ENCODE data around the gene RUFY1. TPM values are rescaled to one million over a fixed set of nuclear protein-coding genes. Genes with fewer than 3 reads are reported as not detected.

Gene RUFY1
- polyA plus RNA-seq, 1 donor from 2014 or later, result 31.3 TPM

GRCh38 chr5:179572386-179572785 lies 22.0 kb downstream of the RUFY1 start:
- Histone ChIP-seq H4K20me1 (ENCODE audit: insufficient read depth) (no peaks in the 10 kb centered on the region), H3K9ac (ENCODE audit: low read length) (no peak overlapping the region), H2AFZ (ENCODE audit: low read depth, low read length) (no peak overlapping the region), H3K79me2 (replicated peaks; ENCODE audit: insufficient read depth, low read length) (no peaks in the 10 kb centered on the region), H3K4me2 (ENCODE audit: low read length) (no peak overlapping the region), H3K27ac (ENCODE audit: low read length) (no peak overlapping the region), H3K9me2 (ENCODE audit: insufficient read depth, low read length) (no peaks in the 10 kb centered on the region), H3K27me3 (ENCODE audit: insufficient read depth, low read depth, low read length) (no peaks in the 10 kb centered on the region), H3K36me3 (ENCODE audit: insufficient read depth, low read length) (peaks cover 6% of the 10 kb centered on the region), H3K9me3 (ENCODE audit: low read length) (no peaks in the 10 kb centered on the region), H3F3A (ENCODE audit: insufficient read depth, low read length, poor library complexity, severe bottlenecking) (no peaks in the 10 kb centered on the region), H3K4me3 (ENCODE audit: low read length) (no peak overlapping the region)
- TF ChIP-seq MXI1 (conservative IDR thresholded peaks at IDR 0.05; ENCODE audit: poor library complexity, severe bottlenecking) (no peak), POLR2AphosphoS5 (IDR thresholded peaks at IDR 0.05) (no peak), SMC3 (conservative IDR thresholded peaks at IDR 0.05; ENCODE audit: poor library complexity) (no peak), EZH2 (IDR thresholded peaks at IDR 0.05; ENCODE audit: borderline replicate concordance, insufficient read depth, low read length, poor library complexity, severe bottlenecking) (no peak), TAF1 (IDR thresholded peaks at IDR 0.05; ENCODE audit: low read depth) (no peak), EP300 (conservative IDR thresholded peaks at IDR 0.05; ENCODE audit: poor library complexity, severe bottlenecking) (no peak), RAD21 (conservative IDR thresholded peaks at IDR 0.05) (no peak)
- TF ChIP-seq, protein P1, sequence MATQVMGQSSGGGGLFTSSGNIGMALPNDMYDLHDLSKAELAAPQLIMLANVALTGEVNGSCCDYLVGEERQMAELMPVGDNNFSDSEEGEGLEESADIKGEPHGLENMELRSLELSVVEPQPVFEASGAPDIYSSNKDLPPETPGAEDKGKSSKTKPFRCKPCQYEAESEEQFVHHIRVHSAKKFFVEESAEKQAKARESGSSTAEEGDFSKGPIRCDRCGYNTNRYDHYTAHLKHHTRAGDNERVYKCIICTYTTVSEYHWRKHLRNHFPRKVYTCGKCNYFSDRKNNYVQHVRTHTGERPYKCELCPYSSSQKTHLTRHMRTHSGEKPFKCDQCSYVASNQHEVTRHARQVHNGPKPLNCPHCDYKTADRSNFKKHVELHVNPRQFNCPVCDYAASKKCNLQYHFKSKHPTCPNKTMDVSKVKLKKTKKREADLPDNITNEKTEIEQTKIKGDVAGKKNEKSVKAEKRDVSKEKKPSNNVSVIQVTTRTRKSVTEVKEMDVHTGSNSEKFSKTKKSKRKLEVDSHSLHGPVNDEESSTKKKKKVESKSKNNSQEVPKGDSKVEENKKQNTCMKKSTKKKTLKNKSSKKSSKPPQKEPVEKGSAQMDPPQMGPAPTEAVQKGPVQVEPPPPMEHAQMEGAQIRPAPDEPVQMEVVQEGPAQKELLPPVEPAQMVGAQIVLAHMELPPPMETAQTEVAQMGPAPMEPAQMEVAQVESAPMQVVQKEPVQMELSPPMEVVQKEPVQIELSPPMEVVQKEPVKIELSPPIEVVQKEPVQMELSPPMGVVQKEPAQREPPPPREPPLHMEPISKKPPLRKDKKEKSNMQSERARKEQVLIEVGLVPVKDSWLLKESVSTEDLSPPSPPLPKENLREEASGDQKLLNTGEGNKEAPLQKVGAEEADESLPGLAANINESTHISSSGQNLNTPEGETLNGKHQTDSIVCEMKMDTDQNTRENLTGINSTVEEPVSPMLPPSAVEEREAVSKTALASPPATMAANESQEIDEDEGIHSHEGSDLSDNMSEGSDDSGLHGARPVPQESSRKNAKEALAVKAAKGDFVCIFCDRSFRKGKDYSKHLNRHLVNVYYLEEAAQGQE (IDR thresholded peaks at IDR 0.05; ENCODE audit: borderline replicate concordance), result no peak
- TF ChIP-seq, protein P2, sequence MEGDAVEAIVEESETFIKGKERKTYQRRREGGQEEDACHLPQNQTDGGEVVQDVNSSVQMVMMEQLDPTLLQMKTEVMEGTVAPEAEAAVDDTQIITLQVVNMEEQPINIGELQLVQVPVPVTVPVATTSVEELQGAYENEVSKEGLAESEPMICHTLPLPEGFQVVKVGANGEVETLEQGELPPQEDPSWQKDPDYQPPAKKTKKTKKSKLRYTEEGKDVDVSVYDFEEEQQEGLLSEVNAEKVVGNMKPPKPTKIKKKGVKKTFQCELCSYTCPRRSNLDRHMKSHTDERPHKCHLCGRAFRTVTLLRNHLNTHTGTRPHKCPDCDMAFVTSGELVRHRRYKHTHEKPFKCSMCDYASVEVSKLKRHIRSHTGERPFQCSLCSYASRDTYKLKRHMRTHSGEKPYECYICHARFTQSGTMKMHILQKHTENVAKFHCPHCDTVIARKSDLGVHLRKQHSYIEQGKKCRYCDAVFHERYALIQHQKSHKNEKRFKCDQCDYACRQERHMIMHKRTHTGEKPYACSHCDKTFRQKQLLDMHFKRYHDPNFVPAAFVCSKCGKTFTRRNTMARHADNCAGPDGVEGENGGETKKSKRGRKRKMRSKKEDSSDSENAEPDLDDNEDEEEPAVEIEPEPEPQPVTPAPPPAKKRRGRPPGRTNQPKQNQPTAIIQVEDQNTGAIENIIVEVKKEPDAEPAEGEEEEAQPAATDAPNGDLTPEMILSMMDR (IDR thresholded peaks at IDR 0.05; ENCODE audit: poor library complexity, severe bottlenecking), result no peak

- TF ChIP-seq EZH2 (IDR thresholded peaks at IDR 0.05; ENCODE audit: borderline replicate concordance, insufficient read depth, low read length, poor library complexity, severe bottlenecking), result no peak
- TF ChIP-seq EP300 (conservative IDR thresholded peaks at IDR 0.05; ENCODE audit: poor library complexity, severe bottlenecking), result no peak
- TF ChIP-seq TAF1 (IDR thresholded peaks at IDR 0.05; ENCODE audit: low read depth), result no peak
- no peak for TF ChIP-seq POLR2AphosphoS5 (IDR thresholded peaks at IDR 0.05)
- TF ChIP-seq RAD21 (conservative IDR thresholded peaks at IDR 0.05), result no peak
- no peak for TF ChIP-seq SMC3 (conservative IDR thresholded peaks at IDR 0.05; ENCODE audit: poor library complexity)
- no peak for TF ChIP-seq MXI1 (conservative IDR thresholded peaks at IDR 0.05; ENCODE audit: poor library complexity, severe bottlenecking)
- TF ChIP-seq, protein P1 (IDR thresholded peaks at IDR 0.05; ENCODE audit: borderline replicate concordance), result no peak
- TF ChIP-seq, protein P2 (IDR thresholded peaks at IDR 0.05; ENCODE audit: poor library complexity, severe bottlenecking), result no peak
- Histone ChIP-seq H3K36me3 (ENCODE audit: insufficient read depth, low read length) (no peaks in the 10 kb centered on the region), H3F3A (ENCODE audit: insufficient read depth, low read length, poor library complexity, severe bottlenecking) (no peaks in the 10 kb centered on the region), H3K27ac (ENCODE audit: low read length) (no peak overlapping the region), H3K9me2 (ENCODE audit: insufficient read depth, low read length) (no peaks in the 10 kb centered on the region), H3K4me2 (ENCODE audit: low read length) (no peak overlapping the region), H4K20me1 (ENCODE audit: insufficient read depth) (no peaks in the 10 kb centered on the region), H3K9me3 (ENCODE audit: low read length) (no peaks in the 10 kb centered on the region), H2AFZ (ENCODE audit: low read depth, low read length) (no peak overlapping the region), H3K27me3 (ENCODE audit: insufficient read depth, low read depth, low read length) (no peaks in the 10 kb centered on the region), H3K79me2 (replicated peaks; ENCODE audit: insufficient read depth, low read length) (no peaks in the 10 kb centered on the region), H3K4me3 (ENCODE audit: low read length) (no peak overlapping the region), H3K9ac (ENCODE audit: low read length) (no peak overlapping the region)
Measured at GRCh38 chr5:179577286-179577960, 27.1 kb downstream of the RUFY1 start.

Data from neural cell (in vitro differentiated cells).